ENCODE results near the gene POU2F3.

The POU2F3 gene

DNA sequence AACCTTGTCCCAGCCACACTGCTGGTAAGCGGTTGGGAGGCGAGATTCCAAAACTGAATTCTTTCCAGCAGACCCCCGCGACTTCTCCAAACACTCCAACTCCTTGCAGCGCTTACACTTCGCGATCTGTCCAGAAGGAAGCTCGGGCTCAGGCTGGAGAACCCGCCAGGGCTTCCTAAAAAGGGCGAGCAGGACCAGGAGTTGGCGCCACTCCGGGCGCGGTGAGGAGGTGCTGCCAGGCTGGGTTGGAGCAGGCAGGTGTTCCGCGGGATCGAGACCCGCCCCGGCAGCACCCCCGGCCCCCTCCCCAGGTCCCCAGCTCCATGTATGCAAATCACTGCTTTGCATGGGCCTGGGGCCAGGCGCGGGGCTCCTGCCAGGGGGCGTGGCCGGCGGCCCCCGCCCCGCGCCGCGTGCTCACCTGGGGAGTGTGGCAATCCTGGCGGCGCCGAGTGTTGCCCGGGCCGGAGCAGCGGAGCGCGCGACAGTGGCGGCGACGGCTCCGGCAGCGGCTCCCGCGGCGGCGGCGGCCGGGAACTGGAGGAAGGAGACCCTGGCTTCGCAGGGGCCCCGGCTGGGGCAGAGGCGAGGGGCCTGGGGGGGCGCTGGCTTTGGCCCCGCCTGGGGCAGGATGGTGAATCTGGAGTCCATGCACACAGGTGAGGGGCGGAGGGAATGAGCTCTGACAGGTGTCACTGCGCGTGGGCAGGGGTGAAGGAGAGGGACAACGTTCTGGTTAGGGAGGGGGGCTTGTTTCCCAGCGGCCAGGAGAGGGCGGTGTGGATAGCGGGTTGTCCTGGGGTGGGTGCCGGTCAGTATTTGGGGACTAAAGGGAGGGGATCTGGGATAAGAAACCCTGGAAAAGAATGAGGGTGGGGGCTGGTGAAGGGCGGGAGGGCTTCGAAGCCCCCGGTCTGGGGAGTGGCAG, at the start of gene POU2F3:
Gene POU2F3, plus strand, starts transcription at position 428 of the 928 bp plus-strand sequence. Its CDS starts 204 bp downstream, at position 632.
- DNase-seq (ENCODE audit: low read depth, low spot score) = no peak

DNA sequence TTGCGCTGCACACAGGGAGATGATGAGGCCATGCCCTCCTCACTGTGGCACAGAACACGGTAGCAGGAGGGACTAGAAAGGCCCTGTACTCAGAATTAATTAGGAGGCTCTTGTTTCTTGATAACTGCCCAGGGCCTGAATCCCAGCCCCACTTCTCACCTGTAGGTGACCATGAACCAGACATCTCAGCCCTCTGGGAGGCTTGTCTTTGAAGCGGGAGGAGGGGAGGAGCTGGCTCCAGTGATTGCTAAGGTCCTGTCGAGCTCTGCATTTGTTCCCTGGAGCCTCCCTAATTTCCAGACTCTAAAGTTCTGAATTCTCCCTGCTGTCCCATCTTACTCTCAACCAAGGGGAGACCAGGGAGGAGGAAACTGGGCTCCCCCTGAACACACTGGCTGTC, 48.9 kb upstream of the POU2F3 start:
- DNase-seq (ENCODE audit: low read depth, low spot score) = no peak

GRCh38 chr11:120192831-120193625, 46.9 kb upstream of the POU2F3 start:
- no peak for DNase-seq (ENCODE audit: low read depth, low spot score)

DNA sequence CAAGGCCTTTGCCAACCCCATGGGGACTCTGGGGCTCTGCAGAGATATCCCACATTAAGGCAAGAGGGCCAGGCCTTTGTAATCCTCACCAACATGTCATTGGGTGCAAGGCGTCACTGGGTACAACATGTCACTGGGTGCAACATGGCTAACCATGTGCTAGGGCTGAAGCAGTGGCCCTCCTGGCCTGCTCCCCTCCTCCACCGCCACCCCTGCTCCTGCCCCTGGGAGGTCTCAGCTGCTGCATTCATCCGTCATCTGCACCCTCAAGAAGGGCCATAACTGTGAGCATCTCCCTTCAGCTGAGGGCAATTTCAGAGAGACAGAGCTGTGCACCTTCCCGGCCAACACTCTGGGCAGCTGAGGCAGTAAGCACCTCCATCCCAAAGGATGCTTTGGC, 45.8 kb upstream of the POU2F3 start:
- no peak for DNase-seq (ENCODE audit: low read depth, low spot score)

DNA sequence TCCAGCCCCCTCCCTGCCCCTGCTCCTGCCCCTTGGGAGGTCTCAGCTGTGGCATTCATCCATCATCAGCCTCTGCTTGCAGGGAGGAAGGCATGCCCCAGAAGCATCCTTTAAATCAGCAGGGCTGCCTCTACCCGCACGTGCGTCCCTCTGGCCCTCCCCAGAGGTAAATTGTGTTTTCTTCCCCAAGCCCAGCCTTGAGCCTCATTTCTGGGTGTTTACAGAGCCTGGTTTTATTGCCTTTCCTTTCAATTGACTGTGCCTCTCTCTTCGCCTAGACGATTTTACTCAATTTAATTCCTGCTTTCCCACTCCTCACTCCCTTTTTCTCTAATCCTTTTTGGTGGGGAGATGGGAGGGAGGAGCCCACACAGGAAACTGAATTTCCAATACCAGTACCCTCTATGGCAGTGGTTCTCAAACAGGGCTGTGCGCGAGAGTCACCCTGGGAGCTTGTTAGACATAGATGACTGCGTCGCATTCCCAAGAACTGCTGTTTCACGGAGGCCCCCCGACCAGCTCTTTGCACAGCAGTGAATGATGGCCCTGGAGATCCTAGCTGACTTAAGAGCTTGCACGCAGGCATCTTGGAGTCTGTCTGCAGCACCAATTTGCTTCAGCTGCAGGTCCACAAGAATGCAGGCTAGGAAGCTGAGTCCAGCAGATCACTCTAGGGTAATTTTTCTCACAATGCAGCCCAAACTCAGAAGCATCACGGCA, 44.2 kb upstream of the POU2F3 start:
- no peak for DNase-seq (ENCODE audit: low read depth, low spot score)

- DNase-seq (ENCODE audit: low read depth, low spot score) = no peak
Observed at GRCh38 chr11:120196826-120197225, 43.1 kb upstream of the POU2F3 start.

DNA sequence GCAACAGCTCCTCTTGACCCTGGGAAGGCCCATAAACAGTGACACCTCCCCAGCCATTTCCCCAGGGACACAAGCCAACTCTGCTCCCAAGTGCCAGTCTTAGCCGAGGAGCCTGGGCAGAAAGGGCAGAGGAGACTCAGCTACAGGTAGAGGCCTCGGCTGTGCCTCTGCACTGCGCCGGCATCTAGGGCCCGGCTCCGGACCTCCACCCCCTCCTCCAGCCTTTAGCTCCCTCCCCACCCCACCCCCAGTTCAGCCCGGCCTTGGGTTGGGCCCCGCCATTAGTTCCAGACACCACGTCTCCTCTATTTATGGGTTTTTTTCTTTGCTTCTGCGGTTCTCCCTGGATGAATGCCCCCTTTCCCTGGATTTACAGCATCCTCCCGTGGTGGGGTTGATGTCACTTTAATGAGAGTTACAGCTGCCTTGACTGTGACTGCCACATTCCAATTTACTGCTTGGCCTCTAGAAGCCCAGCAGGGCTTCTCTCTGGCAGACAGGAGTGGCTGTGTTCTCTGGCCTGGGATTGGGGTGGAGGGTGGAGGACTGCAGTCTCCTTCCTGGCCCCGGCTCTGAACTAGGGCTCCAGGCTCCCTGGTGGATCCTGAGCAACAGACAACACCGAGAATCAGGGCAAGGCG, 42.6 kb upstream of the POU2F3 start:
- DNase-seq (ENCODE audit: low read depth, low spot score) = peak; percentile 57

DNA sequence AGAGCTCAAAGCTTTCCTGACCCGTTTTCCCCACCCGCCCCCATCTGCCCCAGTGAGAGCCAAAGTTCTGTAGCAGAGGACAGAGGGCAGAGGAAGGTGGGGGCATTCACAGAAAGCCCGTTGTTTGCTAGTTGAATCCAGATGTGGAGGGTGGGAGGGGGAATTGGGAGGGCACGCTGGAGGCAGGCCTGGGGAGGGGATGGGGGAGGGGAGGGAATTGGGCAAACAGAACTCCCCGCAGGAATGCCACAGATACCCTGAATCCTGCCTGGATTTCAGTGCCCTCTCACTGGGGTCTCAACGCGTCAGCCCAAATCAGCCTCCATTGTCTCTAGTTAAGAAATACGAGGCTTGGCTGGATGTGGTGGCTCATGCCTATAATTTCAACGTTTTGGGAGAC, 42.0 kb upstream of the POU2F3 start:
- DNase-seq (ENCODE audit: low read depth, low spot score) = no peak

- DNase-seq (ENCODE audit: low read depth, low spot score) = no peak
Observed at GRCh38 chr11:120198403-120198786, 41.5 kb upstream of the POU2F3 start.

- no peak for DNase-seq (ENCODE audit: low read depth, low spot score)
Observed at GRCh38 chr11:120198787-120199469, 41.0 kb upstream of the POU2F3 start.

DNA sequence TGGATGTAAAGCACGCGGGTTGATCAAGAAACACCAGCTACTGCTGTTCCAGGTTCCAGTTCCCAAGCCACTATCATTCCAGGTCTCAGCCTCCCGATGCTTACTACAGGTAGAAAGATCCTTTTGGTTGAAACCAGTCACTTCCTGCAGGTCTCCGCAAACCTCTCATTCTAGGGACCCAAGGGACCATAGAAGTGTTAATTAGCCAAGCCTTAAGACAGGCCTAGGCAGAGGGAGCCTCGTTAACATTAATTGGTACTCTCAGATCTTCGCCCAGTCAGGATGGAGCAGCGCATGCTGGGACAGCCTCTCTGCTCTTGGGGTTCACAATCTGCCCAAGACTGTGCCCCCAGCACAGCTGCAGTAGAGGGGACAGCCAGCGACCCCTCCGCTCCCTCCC, 40.3 kb upstream of the POU2F3 start:
- DNase-seq (ENCODE audit: low read depth, low spot score) = no peak

DNA sequence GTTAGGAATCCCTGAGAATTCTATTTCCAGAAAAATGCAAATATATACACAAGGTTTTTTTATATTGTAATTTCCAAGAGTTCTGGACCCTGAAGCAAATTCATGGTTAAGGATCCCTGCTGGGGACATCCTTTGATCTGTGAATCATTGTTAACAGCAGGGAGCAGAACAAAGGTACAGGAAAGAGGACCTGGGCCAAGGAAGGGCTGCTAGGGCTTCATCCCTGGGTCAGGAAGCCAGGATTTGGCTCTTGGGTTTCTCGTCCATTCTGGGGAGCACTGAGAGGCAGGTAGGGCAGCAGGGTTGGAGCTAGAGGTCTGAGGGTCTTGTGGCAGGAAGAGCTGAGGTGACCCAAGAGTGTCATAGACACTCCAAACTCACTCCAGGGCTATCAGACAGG, 39.3 kb upstream of the POU2F3 start:
- DNase-seq (ENCODE audit: low read depth, low spot score) = no peak

GRCh38 chr11:120201653-120202052, 38.3 kb upstream of the POU2F3 start:
- no peak for DNase-seq (ENCODE audit: low read depth, low spot score)

GRCh38 chr11:120203626-120204025, 36.3 kb upstream of the POU2F3 start:
- no peak for DNase-seq (ENCODE audit: low read depth, low spot score)

DNA sequence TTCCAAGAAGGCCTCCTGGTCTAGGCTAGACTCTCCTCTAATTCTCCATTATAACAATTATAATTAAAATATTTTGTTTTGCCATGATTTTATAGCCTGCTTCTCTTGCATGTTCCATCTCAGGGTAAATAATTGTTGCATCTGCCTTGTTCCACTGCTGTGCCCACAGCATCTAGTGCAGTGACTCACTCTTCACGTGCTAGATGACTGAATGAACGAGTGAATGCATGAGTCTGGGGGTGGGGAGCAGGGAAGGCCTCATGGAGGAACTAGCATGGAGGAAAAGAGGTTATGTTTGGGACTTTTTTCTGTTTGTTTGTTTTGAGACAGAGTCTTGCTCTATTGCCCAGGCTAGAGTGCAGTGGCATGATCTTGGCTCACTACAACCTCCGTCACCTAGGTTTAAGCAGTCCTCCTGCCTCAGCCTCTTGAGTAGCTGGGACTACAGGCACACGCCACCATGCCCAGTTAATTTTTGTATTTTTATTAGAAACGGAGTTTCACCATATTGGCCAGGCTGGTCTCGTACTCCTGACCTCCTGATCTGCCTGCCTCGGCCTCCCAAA, 34.3 kb upstream of the POU2F3 start:
- DNase-seq (ENCODE audit: low read depth, low spot score) = no peak

DNA sequence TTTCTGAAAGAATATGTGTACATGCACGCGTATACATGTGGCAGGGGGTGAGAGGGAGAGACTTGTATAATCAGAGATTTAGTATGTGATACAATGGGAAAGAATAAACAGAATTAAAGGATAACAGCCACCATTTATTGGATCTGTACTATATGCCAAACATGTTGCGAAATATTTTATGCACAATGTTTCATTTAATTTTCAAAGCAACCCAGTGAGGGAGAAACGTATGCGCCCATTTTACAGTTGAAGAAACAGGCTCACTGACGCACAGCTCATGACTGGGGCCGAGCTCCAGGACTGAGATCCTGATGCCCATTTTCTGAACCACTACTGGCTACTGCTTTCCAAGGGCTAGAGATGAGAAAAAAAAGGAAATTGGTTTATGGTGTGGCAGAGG, 32.4 kb upstream of the POU2F3 start:
- no peak for DNase-seq (ENCODE audit: low read depth, low spot score)

DNA sequence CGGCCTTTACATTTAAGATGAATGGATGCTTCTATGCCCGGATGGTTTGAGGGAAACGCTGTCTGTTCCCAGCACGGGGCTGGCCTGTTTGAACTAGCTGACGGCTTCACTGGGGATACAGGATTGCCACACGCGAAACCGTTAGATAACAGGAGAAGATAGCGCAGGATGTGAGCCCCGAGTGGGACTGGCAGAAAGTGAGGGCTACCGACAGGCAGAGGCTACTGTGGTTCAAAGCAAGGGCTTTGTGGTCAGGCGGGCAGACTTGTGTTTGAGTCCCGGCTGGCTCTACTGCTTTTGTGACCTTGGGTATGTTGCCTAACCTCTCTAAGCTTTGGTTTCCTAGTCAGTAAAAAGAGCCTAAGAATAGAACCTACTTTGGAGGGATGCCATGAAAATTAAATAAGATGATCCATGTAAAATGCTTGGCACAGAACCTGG, 31.9 kb upstream of the POU2F3 start:
- DNase-seq (ENCODE audit: low read depth, low spot score) = no peak

GRCh38 chr11:120208777-120209176, 31.2 kb upstream of the POU2F3 start:
- DNase-seq (ENCODE audit: low read depth, low spot score) = no peak

DNA sequence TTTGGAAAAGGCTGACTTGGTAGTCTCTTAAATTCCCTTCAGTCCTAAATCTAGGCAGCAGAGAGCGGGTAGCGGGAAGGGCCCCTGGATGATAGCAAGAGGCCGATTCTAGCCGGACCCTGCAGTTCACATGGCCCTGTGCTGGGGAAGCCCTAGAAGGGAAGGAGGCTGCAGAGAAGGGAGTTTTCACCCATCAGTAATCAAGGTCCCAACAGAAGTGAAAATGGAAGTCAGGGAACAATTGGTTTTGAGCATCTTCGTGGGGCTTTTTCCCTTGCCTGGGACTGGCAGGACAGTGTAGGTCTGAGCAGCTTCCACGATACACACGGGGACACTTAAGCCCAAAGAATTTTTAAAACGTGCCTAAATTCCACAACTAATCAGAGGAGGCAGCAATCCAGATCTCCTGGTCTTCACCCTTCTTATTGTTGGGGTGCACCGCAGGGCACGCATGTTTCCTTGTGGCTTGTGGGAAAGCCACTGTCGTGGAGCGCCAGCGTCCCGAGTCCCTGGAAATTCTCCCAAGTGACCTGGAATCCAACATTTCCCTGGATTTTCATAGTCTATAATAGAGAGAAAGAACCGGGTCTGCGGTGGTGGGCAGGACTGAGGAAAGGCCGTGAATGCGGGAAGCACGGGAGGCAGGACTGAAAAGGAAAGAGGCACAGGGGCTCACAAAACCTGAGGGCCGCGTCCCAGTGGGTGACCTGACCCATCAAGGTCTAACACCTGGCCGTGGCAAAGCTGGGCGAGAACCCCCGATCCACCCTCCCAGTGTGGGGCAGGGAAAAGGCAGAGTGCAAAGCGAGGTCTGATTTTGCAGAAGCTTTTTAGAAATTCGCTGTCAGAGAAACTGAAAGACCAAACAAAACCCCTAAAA, 30.0 kb upstream of the POU2F3 start:
- no peak for DNase-seq (ENCODE audit: low read depth, low spot score)
